Measurements from ENCODE around the gene PHF21B.

Gene PHF21B

DNA sequence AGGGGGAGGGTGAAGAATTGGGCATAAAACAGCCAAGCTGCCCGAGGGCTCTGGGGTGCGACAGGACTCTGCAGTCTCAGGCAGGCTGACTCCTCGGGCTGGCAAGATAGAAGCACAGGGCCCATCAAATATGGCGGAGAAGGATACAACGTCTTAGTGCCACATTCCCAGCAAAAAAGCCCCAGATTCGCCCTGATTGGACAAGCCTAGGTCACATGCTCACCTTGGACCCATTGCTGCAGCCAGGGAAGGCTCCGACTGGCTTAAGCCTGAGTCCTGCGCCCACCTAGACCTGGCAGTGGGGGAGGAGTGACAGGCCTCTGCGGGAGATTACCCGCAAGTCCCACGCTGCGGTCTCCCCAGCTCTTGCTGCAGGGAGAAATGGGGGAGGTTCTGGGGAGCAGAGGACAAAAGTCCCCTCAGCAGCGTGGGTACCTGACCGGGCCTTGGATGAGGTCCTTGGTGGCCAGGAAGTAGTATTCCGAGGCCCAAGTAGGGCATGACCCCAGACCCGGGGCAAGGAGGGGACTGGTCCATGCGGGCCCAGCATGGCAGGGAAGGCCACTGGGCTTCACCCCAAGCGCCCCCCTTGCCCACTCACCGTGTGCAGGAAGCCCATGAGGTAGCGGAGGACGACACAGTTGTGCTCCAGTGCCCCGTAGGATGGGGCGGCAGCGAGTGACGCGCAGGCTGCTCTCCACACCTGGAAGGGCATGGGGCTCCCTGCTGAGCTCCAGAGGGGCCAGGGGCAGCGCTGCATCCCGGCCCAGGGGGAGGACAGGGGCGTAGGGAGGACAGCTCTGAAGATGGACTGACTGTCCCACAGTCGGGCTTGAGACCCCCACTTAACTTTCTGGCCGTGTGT, 144.4 kb downstream of the PHF21B start:
- no peak for ATAC-seq (ENCODE audit: low read depth)

DNA sequence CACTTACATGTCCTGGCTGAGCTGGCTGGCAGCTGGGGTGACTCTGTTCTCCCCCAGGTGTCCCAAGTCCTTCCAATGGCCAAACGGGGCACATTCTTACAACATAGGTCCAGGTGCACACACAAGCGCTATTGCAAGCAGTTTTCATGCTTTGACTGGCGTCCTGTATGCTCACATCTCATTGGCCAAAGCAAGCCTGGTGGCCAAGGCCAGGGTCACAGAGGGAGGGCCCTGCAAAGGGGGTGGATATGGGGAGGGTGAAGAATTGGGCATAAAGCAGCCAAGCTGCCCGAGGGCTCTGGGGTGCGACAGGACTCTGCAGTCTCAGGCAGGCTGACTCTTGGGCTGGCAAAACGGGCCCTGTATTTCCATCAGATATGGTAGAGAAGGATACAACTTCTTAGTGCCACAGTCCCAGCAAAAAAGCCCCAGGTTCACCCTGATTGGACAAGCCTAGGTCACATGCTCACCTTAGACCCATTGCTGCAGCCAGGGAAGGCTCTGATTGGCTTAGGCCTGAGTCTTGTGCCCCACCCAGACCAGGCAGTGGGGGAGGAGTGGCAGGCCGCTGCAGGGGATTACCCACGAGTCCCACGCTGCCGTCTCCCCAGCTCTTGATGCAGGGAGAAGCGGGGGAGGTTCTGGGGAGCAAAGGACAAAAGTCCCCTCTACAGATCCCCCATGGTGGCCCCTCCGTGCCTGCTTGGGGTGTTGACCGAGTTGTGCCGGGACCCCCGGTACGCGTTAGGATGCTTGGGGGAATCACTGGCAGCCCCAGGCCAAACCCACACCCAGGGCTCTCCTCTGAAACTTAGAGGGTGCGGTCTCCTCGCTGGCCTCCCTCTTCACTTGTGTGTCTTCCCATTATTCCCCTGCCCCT, 146.6 kb downstream of the PHF21B start:
- Histone ChIP-seq H3K4me3 (ENCODE audit: severe bottlenecking) (no peak overlapping the region), H3K36me3 (ENCODE audit: low read depth) (no peaks in the 10 kb centered on the region), H3K27ac (ENCODE audit: poor library complexity, severe bottlenecking) (no peak overlapping the region), H3K4me1 (ENCODE audit: insufficient read depth, poor library complexity, severe bottlenecking) (peaks cover 9% of the 10 kb centered on the region), H3K27me3 (ENCODE audit: insufficient read depth, poor library complexity, severe bottlenecking) (no peaks in the 10 kb centered on the region), H3K9me3 (ENCODE audit: severe bottlenecking) (no peaks in the 10 kb centered on the region)
- peak; percentile 60 for DNase-seq (ENCODE audit: low spot score)
- ATAC-seq (ENCODE audit: low read depth), result no peak
- TF ChIP-seq, protein P1, sequence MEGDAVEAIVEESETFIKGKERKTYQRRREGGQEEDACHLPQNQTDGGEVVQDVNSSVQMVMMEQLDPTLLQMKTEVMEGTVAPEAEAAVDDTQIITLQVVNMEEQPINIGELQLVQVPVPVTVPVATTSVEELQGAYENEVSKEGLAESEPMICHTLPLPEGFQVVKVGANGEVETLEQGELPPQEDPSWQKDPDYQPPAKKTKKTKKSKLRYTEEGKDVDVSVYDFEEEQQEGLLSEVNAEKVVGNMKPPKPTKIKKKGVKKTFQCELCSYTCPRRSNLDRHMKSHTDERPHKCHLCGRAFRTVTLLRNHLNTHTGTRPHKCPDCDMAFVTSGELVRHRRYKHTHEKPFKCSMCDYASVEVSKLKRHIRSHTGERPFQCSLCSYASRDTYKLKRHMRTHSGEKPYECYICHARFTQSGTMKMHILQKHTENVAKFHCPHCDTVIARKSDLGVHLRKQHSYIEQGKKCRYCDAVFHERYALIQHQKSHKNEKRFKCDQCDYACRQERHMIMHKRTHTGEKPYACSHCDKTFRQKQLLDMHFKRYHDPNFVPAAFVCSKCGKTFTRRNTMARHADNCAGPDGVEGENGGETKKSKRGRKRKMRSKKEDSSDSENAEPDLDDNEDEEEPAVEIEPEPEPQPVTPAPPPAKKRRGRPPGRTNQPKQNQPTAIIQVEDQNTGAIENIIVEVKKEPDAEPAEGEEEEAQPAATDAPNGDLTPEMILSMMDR (IDR thresholded peaks at IDR 0.05; ENCODE audit: poor library complexity, severe bottlenecking), result no peak

More for the DNA sequence above, 144.4 kb downstream of the PHF21B start:
- Histone ChIP-seq H3K4me3 (ENCODE audit: severe bottlenecking) (no peak overlapping the region), H3K27me3 (ENCODE audit: insufficient read depth, poor library complexity, severe bottlenecking) (no peaks in the 10 kb centered on the region), H3K4me1 (ENCODE audit: insufficient read depth, poor library complexity, severe bottlenecking) (peaks cover 3% of the 10 kb centered on the region), H3K9me3 (ENCODE audit: severe bottlenecking) (no peaks in the 10 kb centered on the region), H3K27ac (ENCODE audit: poor library complexity, severe bottlenecking) (no peak overlapping the region), H3K36me3 (ENCODE audit: low read depth) (no peaks in the 10 kb centered on the region)
- TF ChIP-seq, protein P1 (IDR thresholded peaks at IDR 0.05; ENCODE audit: poor library complexity, severe bottlenecking), result no peak
- DNase-seq (ENCODE audit: low spot score), result no peak

DNA sequence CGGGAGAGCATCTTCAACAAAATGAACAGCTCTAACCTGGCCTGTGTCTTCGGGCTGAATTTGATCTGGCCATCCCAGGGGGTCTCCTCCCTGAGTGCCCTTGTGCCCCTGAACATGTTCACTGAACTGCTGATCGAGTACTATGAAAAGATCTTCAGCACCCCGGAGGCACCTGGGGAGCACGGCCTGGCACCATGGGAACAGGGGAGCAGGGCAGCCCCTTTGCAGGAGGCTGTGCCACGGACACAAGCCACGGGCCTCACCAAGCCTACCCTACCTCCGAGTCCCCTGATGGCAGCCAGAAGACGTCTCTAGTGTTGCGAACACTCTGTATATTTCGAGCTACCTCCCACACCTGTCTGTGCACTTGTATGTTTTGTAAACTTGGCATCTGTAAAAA, 147.5 kb downstream of the PHF21B start:
- no peak for ATAC-seq (ENCODE audit: low read depth)
- Histone ChIP-seq H3K36me3 (ENCODE audit: low read depth) (no peaks in the 10 kb centered on the region), H3K4me1 (ENCODE audit: insufficient read depth, poor library complexity, severe bottlenecking) (peaks cover 9% of the 10 kb centered on the region), H3K27me3 (ENCODE audit: insufficient read depth, poor library complexity, severe bottlenecking) (no peaks in the 10 kb centered on the region), H3K27ac (ENCODE audit: poor library complexity, severe bottlenecking) (no peak overlapping the region), H3K4me3 (ENCODE audit: severe bottlenecking) (no peak overlapping the region), H3K9me3 (ENCODE audit: severe bottlenecking) (no peaks in the 10 kb centered on the region)
- DNase-seq (ENCODE audit: low spot score), result no peak
- TF ChIP-seq, protein P1 (IDR thresholded peaks at IDR 0.05; ENCODE audit: poor library complexity, severe bottlenecking), result no peak

DNA sequence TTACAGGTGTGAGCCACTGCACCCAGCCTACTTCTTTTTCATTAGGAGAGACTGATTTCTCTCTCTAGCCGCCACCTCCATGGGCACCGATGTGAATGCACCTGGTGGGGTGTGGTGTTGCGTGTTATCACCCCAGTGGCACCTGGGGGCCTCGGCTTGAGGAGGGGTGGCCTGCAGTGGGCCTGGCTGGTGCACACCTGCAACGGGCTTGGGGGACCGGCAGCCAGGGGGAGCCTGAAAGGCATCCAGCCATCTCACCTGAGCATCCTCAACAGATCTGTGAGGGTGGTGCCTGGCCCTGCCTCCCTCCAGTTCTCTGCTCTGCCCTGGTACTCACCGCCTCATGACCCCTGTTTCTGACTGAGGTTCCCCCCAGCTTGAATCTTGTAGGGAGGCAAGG, 148.6 kb downstream of the PHF21B start:
- Histone ChIP-seq H3K4me1 (ENCODE audit: insufficient read depth, poor library complexity, severe bottlenecking) (peaks cover 9% of the 10 kb centered on the region), H3K9me3 (ENCODE audit: severe bottlenecking) (no peaks in the 10 kb centered on the region), H3K4me3 (ENCODE audit: severe bottlenecking) (no peak overlapping the region), H3K27ac (ENCODE audit: poor library complexity, severe bottlenecking) (no peak overlapping the region), H3K36me3 (ENCODE audit: low read depth) (no peaks in the 10 kb centered on the region), H3K27me3 (ENCODE audit: insufficient read depth, poor library complexity, severe bottlenecking) (no peaks in the 10 kb centered on the region)
- TF ChIP-seq, protein P1 (IDR thresholded peaks at IDR 0.05; ENCODE audit: poor library complexity, severe bottlenecking), result no peak
- ATAC-seq (ENCODE audit: low read depth), result no peak
- no peak for DNase-seq (ENCODE audit: low spot score)
